Measurements from ENCODE around the gene ERVV-1.

- no peak for TF ChIP-seq EZH2 (IDR thresholded peaks at IDR 0.05; ENCODE audit: borderline replicate concordance, low read depth, low read length, severe bottlenecking)
- no peak for TF ChIP-seq CTCF (IDR thresholded peaks at IDR 0.05; ENCODE audit: borderline replicate concordance, extremely low read depth, low read length, poor library complexity, severe bottlenecking)
These were observed 32.4 kb upstream of the ERVV-1 start for GRCh38 chr19:52981329-52981728.

All from DND-41 (cell line).